ENCODE results near the gene ZNF512B. TPM values are rescaled to one million over a fixed set of nuclear protein-coding genes. Genes with fewer than 3 reads are reported as not detected.

The ZNF512B gene
- total and polyA plus RNA-seq, 2 donors (not counting 1 experiment from before 2014, with no cell fraction given): 8.8 to 10.5 TPM

GRCh38 chr20:63929071-63929470, 40.7 kb downstream of the ZNF512B start:
- WGBS (ENCODE audit: insufficient coverage): 97% methylated on average over 25 of the region's 26 CpGs
- DNase-seq (no peak), ATAC-seq (ENCODE audit: low read depth) (no peak)
- Histone ChIP-seq H2AFZ (ENCODE audit: insufficient read depth, low read depth, low read length, poor library complexity, severe bottlenecking) (no peak overlapping the region), H3K4me1 (ENCODE audit: control insufficient read depth in 2 of 2, insufficient read depth in 2 of 2, low read length in 2 of 2) (no peaks in the 10 kb centered on the region), H3K9me3 (ENCODE audit: control extremely low read depth in 1 of 3, control insufficient read depth in 2 of 3, insufficient read depth in 1 of 3, low read length in 2 of 3) (no peaks in the 10 kb centered on the region), H3K4me2 (replicated peaks; ENCODE audit: low read depth, low read length, poor library complexity, severe bottlenecking) (no peak overlapping the region), H3K4me3 (ENCODE audit: control extremely low read depth in 1 of 5, extremely low read depth in 1 of 5, insufficient read depth in 1 of 5, low read depth in 2 of 5, low read length in 4 of 5) (no peak overlapping the region), H3K79me2 (ENCODE audit: control insufficient read depth, insufficient read depth, low read length) (peaks cover 75% of the 10 kb centered on the region), H3K27ac (ENCODE audit: low read length in 2 of 2) (no peak overlapping the region), H3K9ac (ENCODE audit: low read length) (no peak overlapping the region), H3K36me3 (replicated peaks in 1 of 2; ENCODE audit: control extremely low read depth in 1 of 2, control insufficient read depth in 1 of 2, extremely low read depth in 1 of 2, insufficient read depth in 2 of 2, low read length in 1 of 2) (peaks cover 0 to 51% of the 10 kb centered on the region in 2 experiments), H3K27me3 (replicated peaks in 1 of 4; ENCODE audit: control extremely low read depth in 1 of 4, control insufficient read depth in 3 of 4, insufficient read depth in 4 of 4, low read length in 3 of 4) (no peaks in the 10 kb centered on the region), H4K20me1 (ENCODE audit: control insufficient read depth, insufficient read depth, low read length, poor library complexity, severe bottlenecking) (peaks cover 75% of the 10 kb centered on the region)
- Mint-ChIP-seq H3K4me3 (no peak overlapping the region), H3K27me3 (no peaks in the 10 kb centered on the region), H3K4me1 (no peaks in the 10 kb centered on the region), H3K27ac (no peak overlapping the region), H3K9me3 (ENCODE audit: insufficient read depth) (no peaks in the 10 kb centered on the region)
- CTCF ChIA-PET: interaction anchor here (1.1 kb wide), 1 partner anchor 705 kb away, joined by 3 read pairs; no protein-coding TSS in a partner anchor
- POLR2A ChIA-PET: interaction anchor here (0.6 kb wide), 1 partner anchor 165 kb away, joined by 3 read pairs; no protein-coding TSS in a partner anchor
- intact Hi-C loops (cut with micrococcal nuclease): no loop called here
- TF ChIP-seq EZH2 (IDR thresholded peaks at IDR 0.05; ENCODE audit: borderline replicate concordance, insufficient read depth, low read depth, low read length, poor library complexity, severe bottlenecking) (no peak), CTCF (IDR thresholded peaks at IDR 0.05) (no peak)

- Mint-ChIP-seq H3K4me1 (no peaks in the 10 kb centered on the region), H3K4me3 (no peak overlapping the region), H3K9me3 (ENCODE audit: insufficient read depth) (no peaks in the 10 kb centered on the region), H3K27me3 (no peaks in the 10 kb centered on the region), H3K27ac (no peak overlapping the region)
- Histone ChIP-seq H3K4me2 (replicated peaks; ENCODE audit: low read depth, low read length, poor library complexity, severe bottlenecking) (no peak overlapping the region), H3K4me3 (ENCODE audit: control extremely low read depth in 1 of 5, extremely low read depth in 1 of 5, insufficient read depth in 1 of 5, low read depth in 2 of 5, low read length in 4 of 5) (no peak overlapping the region), H3K36me3 (replicated peaks in 1 of 2; ENCODE audit: control extremely low read depth in 1 of 2, control insufficient read depth in 1 of 2, extremely low read depth in 1 of 2, insufficient read depth in 2 of 2, low read length in 1 of 2) (peaks cover 0 to 33% of the 10 kb centered on the region in 2 experiments), H3K27me3 (replicated peaks in 1 of 4; ENCODE audit: control extremely low read depth in 1 of 4, control insufficient read depth in 3 of 4, insufficient read depth in 4 of 4, low read length in 3 of 4) (no peaks in the 10 kb centered on the region), H4K20me1 (ENCODE audit: control insufficient read depth, insufficient read depth, low read length, poor library complexity, severe bottlenecking) (peaks cover 74% of the 10 kb centered on the region), H3K9me3 (ENCODE audit: control extremely low read depth in 1 of 3, control insufficient read depth in 2 of 3, insufficient read depth in 1 of 3, low read length in 2 of 3) (no peaks in the 10 kb centered on the region), H3K4me1 (ENCODE audit: control insufficient read depth in 2 of 2, insufficient read depth in 2 of 2, low read length in 2 of 2) (no peaks in the 10 kb centered on the region), H3K79me2 (ENCODE audit: control insufficient read depth, insufficient read depth, low read length) (peaks cover 94% of the 10 kb centered on the region), H2AFZ (ENCODE audit: insufficient read depth, low read depth, low read length, poor library complexity, severe bottlenecking) (no peak overlapping the region), H3K27ac (ENCODE audit: low read length in 2 of 2) (no peak overlapping the region), H3K9ac (ENCODE audit: low read length) (no peak overlapping the region)
- 96% methylated on average over 6 of the region's 8 CpGs for WGBS (ENCODE audit: insufficient coverage)
- ATAC-seq (ENCODE audit: low read depth): no peak
- no peak for TF ChIP-seq EZH2 (IDR thresholded peaks at IDR 0.05; ENCODE audit: borderline replicate concordance, insufficient read depth, low read depth, low read length, poor library complexity, severe bottlenecking)
- TF ChIP-seq CTCF (IDR thresholded peaks at IDR 0.05): no peak
- ChIA-PET POLR2A (no interaction called here), CTCF (interaction anchor here (0.9 to 1.2 kb wide), 2 partner anchors 14 to 16 kb away, joined by 3 to 4 read pairs; no protein-coding TSS in a partner anchor)
- intact Hi-C loops (cut with micrococcal nuclease): no loop called here
- no peak for DNase-seq
Observed at GRCh38 chr20:63926298-63926697, 43.4 kb downstream of the ZNF512B start.

All from B cell (primary cell).